Mucosa of gallbladder (tissue), 1 donor: ENCODE results near the gene HMGB2. TPM values are rescaled to one million over a fixed set of nuclear protein-coding genes. Genes with fewer than 3 reads are reported as not detected.
A peak's percentile ranks its signal among the peaks of the same experiment; 100 is the strongest.

Source experiments
- DNase-seq: peaks from one replicate; pipeline ENCODE4 v3.0.0-alpha.2; 2020; ENCODE audit warnings: low spot score
- total RNA-seq: library from RNA; stranded (reverse); gene quantifications from one replicate; pipeline ENCODE4 v1.2.1, GENCODE V29; 2021
- donor health status: DM: no; HTN: no; CAD: no.

Gene HMGB2
- total RNA-seq, 1 donor from 2014 or later = 39.1 TPM

- DNase-seq = peak; percentile 46
These were observed 964 bp upstream of the HMGB2 start for GRCh38 chr4:173334891-173335752.

- DNase-seq = peak; percentile 41
These were observed 487 bp downstream of the HMGB2 start for GRCh38 chr4:173333658-173334084.

- DNase-seq = no peak
These were observed 1.0 kb downstream of the HMGB2 start for GRCh38 chr4:173332963-173333657.

- no peak for DNase-seq
These were observed 2.1 kb downstream of the HMGB2 start for GRCh38 chr4:173332021-173332487.

DNA sequence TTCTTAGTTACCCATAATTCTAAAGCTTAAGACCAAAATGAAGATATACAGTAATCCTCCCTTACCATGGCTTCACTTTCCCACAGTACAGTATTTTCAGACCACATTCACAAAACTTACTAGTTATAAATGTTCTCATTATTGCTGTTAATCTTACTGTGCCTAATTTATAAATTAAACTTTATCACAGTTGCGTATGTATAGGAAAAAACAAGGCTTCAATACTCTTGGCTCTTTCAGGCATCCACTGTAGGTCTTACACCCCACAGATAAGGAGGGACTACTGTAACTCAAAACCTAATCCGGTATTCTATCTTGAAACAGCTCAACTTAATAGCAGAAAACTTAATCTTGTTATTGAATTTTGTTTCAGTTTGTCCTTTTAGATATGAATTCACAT is 3.6 kb downstream of the HMGB2 start:
- no peak for DNase-seq

GRCh38 chr4:173328236-173328901 is 5.8 kb downstream of the HMGB2 start:
- DNase-seq = no peak

GRCh38 chr4:173325007-173325736 is 9.0 kb downstream of the HMGB2 start:
- DNase-seq = no peak

DNA sequence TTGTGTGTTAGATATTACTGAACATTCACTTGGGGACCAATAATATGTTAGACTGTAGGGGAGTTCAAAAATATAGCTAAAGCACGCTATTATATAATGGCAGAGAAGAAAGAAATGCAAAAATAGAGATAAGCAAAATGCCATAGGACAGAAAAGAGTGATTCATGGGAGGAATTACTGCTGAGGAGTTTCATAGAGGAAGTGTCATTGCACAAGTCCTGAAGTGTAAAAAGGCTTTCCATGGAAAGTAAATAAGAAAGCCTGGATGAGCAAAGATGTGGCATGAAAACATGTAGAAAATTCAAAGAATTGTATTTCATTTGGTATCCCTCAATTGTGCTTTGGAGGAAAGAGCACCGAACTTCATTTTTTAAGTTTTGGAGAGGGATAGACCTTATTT is 14.5 kb downstream of the HMGB2 start:
- DNase-seq = no peak

DNA sequence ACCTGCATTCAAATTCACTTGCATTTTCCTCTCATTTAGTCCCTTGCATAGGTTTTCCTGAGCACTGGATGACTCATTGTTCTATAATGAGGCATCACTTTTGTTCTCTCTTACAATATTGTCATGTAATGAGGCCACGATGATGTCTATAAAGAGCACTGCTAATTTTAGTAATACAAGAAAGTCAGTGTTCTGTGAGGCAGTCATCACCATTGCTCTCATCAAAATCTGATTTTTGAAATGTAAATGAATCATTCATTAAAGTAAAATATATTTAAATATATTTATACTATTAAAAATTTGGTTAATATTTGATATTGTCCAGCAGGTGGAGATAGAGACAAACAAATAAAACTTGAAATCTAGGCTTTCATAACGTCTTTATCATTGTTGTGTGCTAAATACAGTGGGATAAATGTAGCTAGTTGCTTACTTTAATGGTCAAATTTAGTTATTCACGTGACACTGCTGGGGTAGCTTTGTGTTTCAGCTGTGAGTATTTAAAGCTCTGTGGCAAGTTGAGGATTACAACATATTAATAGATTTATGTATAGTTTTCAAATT is 15.4 kb downstream of the HMGB2 start:
- no peak for DNase-seq

DNA sequence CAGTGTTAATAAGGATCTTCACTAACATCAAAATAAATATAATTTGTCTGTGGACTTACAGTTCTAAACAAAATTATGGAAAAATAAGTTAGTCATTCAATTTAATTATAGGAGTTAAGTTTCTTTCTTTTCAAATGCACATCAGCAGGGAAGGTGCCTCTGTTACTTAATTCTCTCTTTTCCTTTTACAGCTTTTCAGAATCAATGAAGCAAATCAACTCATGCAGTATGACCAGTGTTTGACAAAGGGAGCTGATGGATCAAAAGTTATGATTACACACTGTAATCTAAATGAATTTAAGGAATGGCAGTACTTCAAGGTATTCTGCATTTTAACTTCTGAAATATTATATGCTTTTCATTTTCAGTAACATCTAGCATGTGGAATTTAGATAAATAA is 15.9 kb downstream of the HMGB2 start:
- DNase-seq = no peak

GRCh38 chr4:173317004-173317403 is 17.2 kb downstream of the HMGB2 start:
- no peak for DNase-seq

GRCh38 chr4:173316060-173316459 is 18.1 kb downstream of the HMGB2 start:
- DNase-seq = no peak

DNA sequence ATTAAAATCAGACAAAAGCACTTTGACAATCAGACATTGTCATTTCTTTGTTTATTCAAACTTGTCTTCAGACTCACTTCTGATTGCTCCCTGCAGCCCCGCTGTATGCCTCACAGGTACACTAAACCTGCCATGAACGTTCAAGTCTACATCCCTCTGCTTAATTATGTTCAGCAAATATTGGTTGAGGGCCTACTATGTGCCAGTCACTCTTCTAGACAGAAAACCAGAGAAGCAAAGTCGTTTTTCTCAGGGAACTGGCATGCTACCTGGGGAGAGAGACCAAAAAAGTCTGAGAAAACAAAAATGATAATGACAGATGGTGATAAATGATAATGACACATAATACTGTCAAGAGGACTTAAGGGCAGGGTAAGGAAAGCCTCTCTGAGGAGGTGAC is 19.4 kb downstream of the HMGB2 start:
- DNase-seq = no peak

- DNase-seq = no peak
These were observed 22.8 kb downstream of the HMGB2 start for GRCh38 chr4:173311368-173311767.

DNA sequence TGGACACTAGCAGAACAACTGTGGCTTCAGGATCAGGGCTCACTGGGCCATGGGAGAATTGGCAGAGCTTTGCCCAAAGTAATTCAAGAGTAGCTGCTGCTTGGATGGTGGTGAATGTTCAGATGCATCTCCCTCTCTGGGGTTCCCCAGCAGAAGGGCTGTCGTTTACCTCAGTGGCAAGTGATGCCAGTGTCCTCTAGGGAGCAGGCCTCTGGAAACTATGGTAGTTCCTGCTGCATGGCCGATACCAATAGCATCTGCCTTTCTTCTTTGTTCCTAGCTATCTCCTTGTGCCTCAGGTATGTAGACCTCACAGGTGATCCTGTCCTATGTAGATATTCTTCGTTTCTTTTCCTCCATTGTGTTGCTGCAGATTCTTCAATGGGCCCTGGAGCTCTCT is 26.4 kb downstream of the HMGB2 start:
- DNase-seq = no peak

- no peak for DNase-seq
These were observed 32.5 kb downstream of the HMGB2 start for GRCh38 chr4:173301518-173302201.

DNA sequence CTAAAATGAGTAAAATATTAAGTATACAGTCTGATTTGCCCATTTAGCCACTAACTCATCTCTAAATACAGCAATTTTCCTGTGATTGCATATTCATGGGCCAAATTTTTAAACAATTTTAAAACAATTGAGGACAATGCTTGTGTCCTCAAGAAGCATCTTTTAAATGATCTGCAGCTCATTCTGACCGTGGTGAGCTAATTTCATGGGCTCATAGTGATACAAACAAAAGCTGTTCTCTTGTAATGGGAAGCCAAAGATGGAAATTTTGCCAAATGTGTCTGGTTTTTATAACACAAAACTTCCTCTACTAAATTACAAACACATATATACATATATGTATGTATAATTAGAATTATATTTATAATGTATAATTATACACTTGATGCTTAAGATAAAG is 39.7 kb downstream of the HMGB2 start:
- DNase-seq = no peak

GRCh38 chr4:173293663-173294062 is 40.5 kb downstream of the HMGB2 start:
- no peak for DNase-seq

DNA sequence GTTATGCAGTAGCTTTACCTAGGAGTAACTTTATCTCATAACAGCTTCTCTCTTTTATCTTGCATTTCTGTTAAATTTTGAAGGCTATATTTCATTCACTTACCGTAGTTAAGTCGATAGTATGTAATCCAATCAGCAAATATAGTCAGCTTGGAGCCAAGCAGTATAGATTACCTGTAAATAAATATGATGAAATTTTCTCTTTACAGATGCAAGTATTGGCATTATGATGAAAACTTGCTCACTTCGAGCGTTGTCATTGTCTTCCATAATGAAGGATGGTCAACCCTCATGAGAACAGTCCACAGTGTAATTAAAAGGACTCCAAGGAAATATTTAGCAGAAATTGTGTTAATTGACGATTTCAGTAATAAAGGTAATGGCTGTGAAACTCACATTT is 42.3 kb downstream of the HMGB2 start:
- DNase-seq = no peak

- DNase-seq = no peak
These were observed 44.8 kb downstream of the HMGB2 start for GRCh38 chr4:173289353-173289727.
